ENCODE measurements around the gene SLC43A2.
A peak's percentile ranks its signal among the peaks of the same experiment; 100 is the strongest.

The SLC43A2 gene

GRCh38 chr17:1628856-1629503 lies 346 bp upstream of the SLC43A2 start:
- peak; percentile 98 for FAIRE-seq
- DNase-seq (ENCODE audit: insufficient read length) = peak; percentile 98
- peak; percentile 40; the same call in 1 of the 2 replicates for TF ChIP-seq POLR2A (IDR thresholded peaks at IDR 0.05; ENCODE audit: low read depth, low read length)
- no peak for TF ChIP-seq TAF1 (IDR thresholded peaks at IDR 0.05; ENCODE audit: borderline replicate concordance, low read depth, low read length)

DNA sequence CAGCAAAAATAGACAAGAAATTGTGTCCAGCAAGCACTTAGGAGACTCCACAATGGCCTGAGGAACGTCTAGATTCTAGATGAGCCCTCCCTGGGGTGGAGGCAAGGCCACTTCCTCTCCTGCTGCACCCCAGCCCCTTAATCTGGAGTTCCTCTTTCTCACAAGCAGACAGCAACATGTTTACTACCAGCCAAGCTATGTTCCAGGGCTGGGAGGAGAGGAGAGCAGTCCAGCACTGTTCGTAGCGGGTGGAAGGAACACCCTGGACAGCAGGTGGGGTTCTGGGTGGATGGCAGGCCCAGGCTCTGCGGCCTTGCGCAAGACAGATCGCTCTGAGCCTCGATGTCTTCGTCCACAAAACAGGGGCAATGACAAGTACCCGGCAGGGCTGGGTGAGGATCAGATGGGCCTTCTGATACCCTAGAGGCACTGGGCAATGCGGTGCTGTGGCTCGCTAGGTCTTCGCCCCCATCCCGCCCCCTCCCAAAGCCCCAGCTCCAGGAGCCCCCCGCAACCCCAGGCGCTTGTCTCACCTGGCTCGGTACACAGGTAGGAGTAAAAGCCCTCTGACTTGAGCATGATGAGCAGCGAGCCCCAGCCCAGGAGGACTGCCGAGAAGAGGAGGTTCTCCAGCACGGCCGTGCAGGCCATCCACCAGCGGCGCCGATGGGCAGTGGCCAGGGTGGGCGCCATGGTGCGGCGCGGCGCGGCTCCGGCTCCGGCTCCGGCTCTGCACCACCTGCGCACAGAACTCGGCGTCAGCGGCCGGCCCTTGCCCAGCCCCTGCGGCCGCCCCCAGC lies 1.3 kb downstream of the SLC43A2 start:
- peak; percentile 87 for FAIRE-seq
- DNase-seq (ENCODE audit: insufficient read length) = peak; percentile 48
- peak; percentile 32; the same call in 1 of the 2 replicates for TF ChIP-seq POLR2A (IDR thresholded peaks at IDR 0.05; ENCODE audit: low read depth, low read length)
- no peak for TF ChIP-seq TAF1 (IDR thresholded peaks at IDR 0.05; ENCODE audit: borderline replicate concordance, low read depth, low read length)
- no peak for TF ChIP-seq POLR2AphosphoS5 (IDR thresholded peaks at IDR 0.05; ENCODE audit: low read depth, low read length)

DNA sequence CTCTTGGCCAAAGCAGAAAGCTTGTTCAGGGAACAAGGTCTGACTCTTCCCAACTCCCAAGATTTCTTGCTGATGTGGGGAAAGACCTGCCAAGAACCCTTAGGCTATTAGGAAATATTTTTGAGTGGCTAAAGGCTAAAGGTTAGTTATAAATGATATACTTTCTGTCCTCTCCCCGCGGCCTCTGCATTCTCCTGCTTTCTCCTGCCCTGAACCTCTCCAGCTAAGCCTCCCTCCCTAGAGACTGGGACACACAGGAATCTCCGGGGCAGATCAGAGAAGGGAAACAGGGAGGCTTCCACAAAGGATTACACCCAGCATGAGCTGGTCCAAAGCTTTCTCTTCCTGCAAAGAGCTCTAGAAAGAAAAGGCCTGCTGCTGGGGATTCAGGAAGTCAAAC lies 2.3 kb downstream of the SLC43A2 start:
- TF ChIP-seq TAF1 (IDR thresholded peaks at IDR 0.05; ENCODE audit: borderline replicate concordance, low read depth, low read length) = no peak
- TF ChIP-seq POLR2A (IDR thresholded peaks at IDR 0.05; ENCODE audit: low read depth, low read length) = no peak
- no peak for TF ChIP-seq POLR2AphosphoS5 (IDR thresholded peaks at IDR 0.05; ENCODE audit: low read depth, low read length)
- FAIRE-seq (peak; percentile 57), DNase-seq (ENCODE audit: insufficient read length) (no peak)

- no peak for TF ChIP-seq POLR2A (IDR thresholded peaks at IDR 0.05; ENCODE audit: low read depth, low read length)
- TF ChIP-seq TAF1 (IDR thresholded peaks at IDR 0.05; ENCODE audit: borderline replicate concordance, low read depth, low read length) = no peak
- no peak for TF ChIP-seq POLR2AphosphoS5 (IDR thresholded peaks at IDR 0.05; ENCODE audit: low read depth, low read length)
- FAIRE-seq (peak; percentile 42), DNase-seq (ENCODE audit: insufficient read length) (no peak)
Observed at GRCh38 chr17:1625581-1625980, 3.1 kb downstream of the SLC43A2 start.

- no peak for DNase-seq (ENCODE audit: insufficient read length)
- FAIRE-seq = no peak
- TF ChIP-seq POLR2A (IDR thresholded peaks at IDR 0.05; ENCODE audit: low read depth, low read length) = no peak
- TF ChIP-seq TAF1 (IDR thresholded peaks at IDR 0.05; ENCODE audit: borderline replicate concordance, low read depth, low read length) = no peak
Observed at GRCh38 chr17:1625053-1625452, 3.6 kb downstream of the SLC43A2 start.

- TF ChIP-seq POLR2AphosphoS5 (IDR thresholded peaks at IDR 0.05; ENCODE audit: low read depth, low read length) (no peak), POLR2A (IDR thresholded peaks at IDR 0.05; ENCODE audit: low read depth, low read length) (no peak), TAF1 (IDR thresholded peaks at IDR 0.05; ENCODE audit: borderline replicate concordance, low read depth, low read length) (no peak)
- DNase-seq (ENCODE audit: insufficient read length) = no peak
- FAIRE-seq = no peak
Observed at GRCh38 chr17:1624650-1625049, 4.0 kb downstream of the SLC43A2 start.

DNA sequence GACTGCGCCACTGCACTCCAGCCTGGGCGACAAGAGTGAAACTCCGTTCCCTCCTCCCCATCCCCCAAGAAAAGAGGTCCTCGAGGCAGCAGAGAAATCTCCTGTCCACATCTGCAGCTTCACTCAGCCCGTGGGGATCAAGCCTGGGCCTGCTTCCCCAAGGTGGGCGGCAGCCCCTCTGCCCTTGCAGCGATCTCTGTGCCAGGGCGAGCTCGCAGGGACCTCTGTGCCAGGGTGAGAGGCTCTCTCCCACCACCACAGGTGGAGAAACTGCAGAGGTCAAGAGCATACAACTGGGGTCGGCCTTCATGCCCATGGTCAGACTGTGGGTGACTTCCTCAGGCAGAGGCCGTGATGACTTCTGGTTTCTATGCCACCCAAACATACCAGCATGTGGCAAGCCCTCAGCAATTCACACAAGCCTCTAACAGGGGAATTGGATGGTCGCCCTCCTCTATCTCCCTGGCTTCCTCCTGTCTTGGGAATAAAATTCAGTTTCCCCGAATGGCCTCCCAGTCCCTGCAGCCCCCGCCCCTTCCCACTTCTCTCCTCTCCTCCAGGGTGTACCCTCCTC lies 5.5 kb downstream of the SLC43A2 start:
- FAIRE-seq (no peak), DNase-seq (ENCODE audit: insufficient read length) (no peak)
- no peak for TF ChIP-seq TAF1 (IDR thresholded peaks at IDR 0.05; ENCODE audit: borderline replicate concordance, low read depth, low read length)
- no peak for TF ChIP-seq POLR2AphosphoS5 (IDR thresholded peaks at IDR 0.05; ENCODE audit: low read depth, low read length)
- TF ChIP-seq POLR2A (IDR thresholded peaks at IDR 0.05; ENCODE audit: low read depth, low read length) = no peak

DNA sequence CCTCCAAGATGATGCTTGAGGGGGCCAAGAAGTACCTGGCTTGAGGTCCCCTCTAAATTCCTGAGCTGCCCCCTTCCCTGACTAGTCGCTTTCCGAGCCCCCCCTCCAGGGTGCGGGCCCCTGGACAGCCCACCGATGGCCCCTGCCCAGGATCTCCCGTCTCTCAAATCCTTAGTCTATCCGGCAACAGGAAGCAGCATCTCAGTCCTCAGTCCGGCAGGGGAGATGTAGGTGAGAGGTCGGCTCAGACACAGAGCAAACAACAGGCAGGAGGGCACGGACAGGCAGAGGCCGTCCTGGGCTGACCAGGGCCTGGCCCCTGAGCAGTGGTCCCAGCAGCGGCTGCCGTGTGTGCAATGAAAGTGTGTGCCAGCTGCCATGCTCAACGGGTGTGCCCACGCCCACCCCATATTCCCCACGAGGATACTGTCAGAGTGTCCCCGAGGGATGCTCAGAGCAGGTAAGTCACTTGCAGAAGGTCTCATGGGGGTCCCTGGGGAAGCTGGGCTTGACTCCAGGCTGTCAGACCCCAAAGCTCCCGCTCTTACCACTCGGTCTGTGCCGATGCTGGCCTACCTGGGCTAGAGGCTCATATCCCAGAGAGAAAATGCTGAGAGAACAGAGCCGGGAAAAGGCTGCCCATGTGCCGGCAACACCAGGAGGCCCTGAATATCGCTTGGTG lies 7.2 kb downstream of the SLC43A2 start:
- DNase-seq (ENCODE audit: insufficient read length) (no peak), FAIRE-seq (no peak)
- TF ChIP-seq TAF1 (IDR thresholded peaks at IDR 0.05; ENCODE audit: borderline replicate concordance, low read depth, low read length) (no peak), POLR2AphosphoS5 (IDR thresholded peaks at IDR 0.05; ENCODE audit: low read depth, low read length) (no peak), POLR2A (IDR thresholded peaks at IDR 0.05; ENCODE audit: low read depth, low read length) (no peak)

GRCh38 chr17:1620486-1620885 lies 8.1 kb downstream of the SLC43A2 start:
- TF ChIP-seq POLR2AphosphoS5 (IDR thresholded peaks at IDR 0.05; ENCODE audit: low read depth, low read length) = no peak
- FAIRE-seq (no peak), DNase-seq (ENCODE audit: insufficient read length) (no peak)

- TF ChIP-seq POLR2A (IDR thresholded peaks at IDR 0.05; ENCODE audit: low read depth, low read length) = no peak
- TF ChIP-seq TAF1 (IDR thresholded peaks at IDR 0.05; ENCODE audit: borderline replicate concordance, low read depth, low read length) = no peak
- no peak for TF ChIP-seq POLR2AphosphoS5 (IDR thresholded peaks at IDR 0.05; ENCODE audit: low read depth, low read length)
- no peak for FAIRE-seq
- no peak for DNase-seq (ENCODE audit: insufficient read length)
Observed at GRCh38 chr17:1617620-1618174, 10.9 kb downstream of the SLC43A2 start.

DNA sequence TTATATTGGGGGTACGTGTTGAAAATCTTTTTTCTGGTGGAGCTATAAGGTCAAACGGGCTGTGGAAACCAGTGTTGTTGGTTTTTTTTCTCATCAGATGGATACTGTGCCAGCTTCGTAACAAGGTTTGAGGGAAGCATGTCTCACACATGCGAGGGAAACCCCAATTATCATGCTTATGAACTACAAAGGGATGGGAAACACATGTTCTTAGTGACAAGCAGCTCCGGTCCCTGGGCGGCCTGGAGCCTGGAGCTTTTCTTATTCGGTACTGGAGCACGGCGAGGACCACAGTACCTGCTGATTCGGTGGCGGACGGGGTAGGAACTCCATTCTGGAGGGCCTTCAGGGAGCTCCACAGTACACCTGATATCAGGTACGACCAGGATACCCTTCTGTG lies 12.5 kb downstream of the SLC43A2 start:
- FAIRE-seq = no peak
- TF ChIP-seq TAF1 (IDR thresholded peaks at IDR 0.05; ENCODE audit: borderline replicate concordance, low read depth, low read length) (no peak), POLR2A (IDR thresholded peaks at IDR 0.05; ENCODE audit: low read depth, low read length) (no peak), POLR2AphosphoS5 (IDR thresholded peaks at IDR 0.05; ENCODE audit: low read depth, low read length) (no peak)
- DNase-seq (ENCODE audit: insufficient read length) = no peak
